BLaER1 (cell line): ENCODE data around the gene ADAMTSL3.

ENCODE experiments used
- H3K27ac ChIP-seq: shearing (Covaris generic); formaldehyde crosslinking; 2 replicates; pipeline ENCODE4 v1.8.1; 2022
- H3K27me3 ChIP-seq: shearing (Covaris generic); formaldehyde crosslinking; 2 replicates; pipeline ENCODE4 v1.8.1; 2022
- H3K36me3 ChIP-seq: shearing (Covaris generic); formaldehyde crosslinking; 2 replicates; pipeline ENCODE4 v1.8.1; 2022
- H3K4me1 ChIP-seq: shearing (Covaris generic); formaldehyde crosslinking; 2 replicates; pipeline ENCODE4 v1.8.1; 2022
- H3K4me2 ChIP-seq: shearing (Covaris generic); formaldehyde crosslinking; 2 replicates; pipeline ENCODE4 v1.8.1; 2022
- H3K4me3 ChIP-seq: shearing (Covaris generic); formaldehyde crosslinking; 2 replicates; pipeline ENCODE4 v1.8.1; 2022
- H3K9ac ChIP-seq: shearing (Covaris generic); formaldehyde crosslinking; 2 replicates; pipeline ENCODE4 v1.8.1; 2022
- H3K9me3 ChIP-seq: shearing (Covaris generic); formaldehyde crosslinking; 2 replicates; pipeline ENCODE4 v1.8.1; 2022
- H4K20me1 ChIP-seq: shearing (Covaris generic); formaldehyde crosslinking; 2 replicates; pipeline ENCODE4 v1.8.1; 2022
- Cebpa-rat ChIP-seq: shearing (Covaris generic); IDR thresholded peaks from 2 replicates; pipeline ENCODE4 v1.8.1; 2022

The ADAMTSL3 gene

DNA sequence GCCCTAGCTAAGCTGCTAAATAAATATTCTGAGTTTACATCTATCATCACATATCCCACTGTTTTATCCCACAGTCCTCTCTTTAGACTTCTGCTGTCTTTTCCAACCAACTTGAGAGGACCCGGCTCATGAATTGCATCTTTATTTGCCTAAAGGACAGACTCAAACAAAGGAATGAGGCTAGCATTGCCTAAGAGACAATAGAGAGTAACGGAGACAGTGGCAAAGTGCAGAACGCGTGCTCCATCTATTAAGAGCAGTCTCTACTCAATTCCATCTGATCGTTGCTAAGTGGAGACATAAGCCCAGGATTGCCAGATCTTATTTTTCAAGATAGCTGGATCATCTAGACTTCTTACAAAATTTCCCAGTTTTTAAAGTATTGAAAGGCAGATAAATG is 2.3 kb downstream of the ADAMTSL3 start:
- no peaks in the 10 kb centered on the region for H3K4me1 ChIP-seq
- no peak overlapping the region for H3K4me2 ChIP-seq
- no peak overlapping the region for H3K4me3 ChIP-seq
- H4K20me1 ChIP-seq = no peaks in the 10 kb centered on the region
- H3K9me3 ChIP-seq = peaks cover 28% of the 10 kb centered on the region
- no peak overlapping the region for H3K27ac ChIP-seq
- no peaks in the 10 kb centered on the region for H3K27me3 ChIP-seq
- no peak for TF ChIP-seq Cebpa-rat
- H3K36me3 ChIP-seq = no peaks in the 10 kb centered on the region
- no peak overlapping the region for H3K9ac ChIP-seq

DNA sequence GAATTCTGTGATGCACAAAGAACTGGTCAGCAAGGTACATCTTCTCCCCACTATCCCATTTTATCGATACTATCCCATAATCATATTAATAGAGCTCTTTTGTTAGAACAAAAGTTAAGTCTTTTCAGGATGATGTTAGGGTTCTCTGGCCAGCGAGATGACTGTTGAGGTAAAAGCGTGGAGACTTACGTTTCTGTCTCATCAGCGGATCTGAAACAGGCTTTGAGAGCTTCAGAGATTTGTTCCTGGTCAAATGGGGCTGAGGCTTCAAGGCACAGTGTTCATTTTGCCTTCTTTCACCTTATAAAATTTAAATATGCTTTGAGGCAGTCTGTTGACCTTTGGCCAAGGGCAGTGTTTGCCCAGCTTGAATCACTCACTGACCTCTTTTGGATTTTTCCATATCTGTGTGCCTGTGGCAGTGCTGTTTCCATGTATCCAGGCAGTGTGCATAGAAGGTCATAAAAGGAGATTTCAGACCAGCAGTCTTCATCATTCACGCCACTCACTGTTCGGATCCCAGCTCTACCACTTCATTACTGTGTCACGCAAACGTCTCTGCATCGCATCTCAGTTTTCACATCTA is 3.1 kb downstream of the ADAMTSL3 start:
- no peak overlapping the region for H3K4me2 ChIP-seq
- H3K36me3 ChIP-seq = no peaks in the 10 kb centered on the region
- no peaks in the 10 kb centered on the region for H3K27me3 ChIP-seq
- no peak overlapping the region for H3K9ac ChIP-seq
- H3K27ac ChIP-seq = no peak overlapping the region
- peaks cover 28% of the 10 kb centered on the region for H3K9me3 ChIP-seq
- no peak for TF ChIP-seq Cebpa-rat
- no peak overlapping the region for H3K4me3 ChIP-seq
- H3K4me1 ChIP-seq = no peaks in the 10 kb centered on the region
- H4K20me1 ChIP-seq = no peaks in the 10 kb centered on the region

DNA sequence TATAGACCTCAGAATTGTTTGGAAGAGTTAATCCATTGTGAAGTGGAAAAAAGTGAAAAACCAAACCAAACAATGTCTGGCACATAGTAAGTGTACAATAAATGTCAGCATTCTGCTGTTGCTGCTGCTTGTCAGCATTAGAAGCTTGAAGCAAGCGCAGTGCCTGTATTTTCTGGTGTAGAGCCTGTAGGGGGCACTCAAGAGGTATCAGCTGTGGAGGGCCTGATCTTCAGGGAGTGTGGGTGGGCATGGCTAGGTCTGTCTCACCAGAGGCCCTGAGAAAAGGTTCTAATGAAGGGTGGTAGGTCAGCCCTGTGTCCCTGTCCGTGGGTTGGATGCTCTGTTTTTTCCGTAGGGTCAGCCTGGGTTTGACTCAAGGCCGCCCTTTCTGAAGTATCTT is 3.6 kb downstream of the ADAMTSL3 start:
- H3K9ac ChIP-seq = no peak overlapping the region
- no peak overlapping the region for H3K4me3 ChIP-seq
- no peak overlapping the region for H3K27ac ChIP-seq
- H3K4me1 ChIP-seq = no peaks in the 10 kb centered on the region
- TF ChIP-seq Cebpa-rat = no peak
- no peaks in the 10 kb centered on the region for H3K27me3 ChIP-seq
- peaks cover 27% of the 10 kb centered on the region for H3K9me3 ChIP-seq
- H3K36me3 ChIP-seq = no peaks in the 10 kb centered on the region
- no peak overlapping the region for H3K4me2 ChIP-seq
- H4K20me1 ChIP-seq = no peaks in the 10 kb centered on the region

DNA sequence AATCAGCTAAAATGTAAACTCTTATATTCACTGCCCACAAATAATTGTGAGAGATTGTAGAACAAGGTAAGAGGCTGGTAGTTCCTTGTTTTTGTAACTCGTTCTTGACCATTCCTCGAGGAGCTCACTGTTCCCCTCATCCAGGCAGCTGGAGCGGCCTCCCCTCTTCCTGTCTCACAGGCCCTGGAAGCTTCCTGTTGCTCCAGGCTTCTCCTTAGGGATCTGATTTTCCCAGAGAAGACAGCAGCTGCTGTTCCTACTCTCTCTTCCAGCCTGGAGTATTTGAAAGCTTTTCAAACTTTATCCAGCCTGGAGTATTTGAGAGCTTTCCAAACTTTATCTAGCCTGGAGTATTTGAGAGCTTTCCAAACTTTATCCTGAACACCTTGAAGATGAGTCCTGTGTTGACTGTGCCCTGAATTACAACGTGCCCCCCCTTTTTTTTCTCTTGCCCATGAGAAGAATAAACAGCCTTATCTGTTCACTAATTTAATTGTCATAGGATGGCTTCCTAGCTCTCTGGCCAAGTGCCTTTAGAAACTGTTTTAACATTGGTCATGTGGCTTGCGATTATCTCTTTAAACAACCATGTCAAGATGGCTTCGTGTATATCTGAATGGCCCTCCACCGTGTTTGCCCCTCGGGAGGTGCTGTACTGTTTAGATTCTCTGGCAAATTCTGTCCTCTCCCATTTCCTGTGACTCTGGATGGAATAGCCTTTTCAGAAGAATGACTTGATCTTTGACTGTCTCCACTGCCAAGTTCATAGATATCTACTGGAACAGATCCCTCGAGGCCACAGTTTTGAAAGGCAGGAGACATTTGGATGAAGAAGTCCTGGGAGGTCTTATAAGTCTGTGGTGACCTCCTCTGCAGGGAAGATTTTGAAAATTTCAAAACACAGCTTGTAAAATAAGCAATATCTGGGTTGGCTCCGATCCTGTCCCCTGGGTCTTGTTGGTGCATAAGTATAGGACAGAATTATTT is 4.8 kb downstream of the ADAMTSL3 start:
- no peaks in the 10 kb centered on the region for H3K27me3 ChIP-seq
- no peak overlapping the region for H3K4me3 ChIP-seq
- H3K36me3 ChIP-seq = no peaks in the 10 kb centered on the region
- peaks cover 17% of the 10 kb centered on the region for H3K9me3 ChIP-seq
- H3K9ac ChIP-seq = no peak overlapping the region
- no peaks in the 10 kb centered on the region for H4K20me1 ChIP-seq
- H3K27ac ChIP-seq = no peak overlapping the region
- no peak overlapping the region for H3K4me2 ChIP-seq
- no peaks in the 10 kb centered on the region for H3K4me1 ChIP-seq
- no peak for TF ChIP-seq Cebpa-rat

DNA sequence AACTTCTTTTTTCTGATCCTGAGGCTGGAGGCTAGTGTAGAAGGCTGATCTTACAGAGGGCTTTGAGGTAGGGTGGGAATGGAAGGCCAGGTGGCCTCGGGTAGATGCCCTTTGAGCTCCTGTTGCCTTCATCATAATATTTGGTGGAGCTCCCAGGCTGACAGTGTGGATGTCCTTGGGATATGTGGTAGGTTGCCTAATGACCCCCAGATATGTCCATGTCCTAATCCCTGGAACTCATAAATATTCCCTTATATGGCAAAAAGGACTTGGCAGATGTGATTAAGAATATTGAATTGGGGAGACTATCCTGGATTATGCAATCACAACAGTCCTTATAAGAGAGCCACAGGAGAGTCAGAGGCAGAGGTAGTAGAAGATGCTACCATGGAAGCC is 5.5 kb downstream of the ADAMTSL3 start:
- peaks cover 11% of the 10 kb centered on the region for H3K9me3 ChIP-seq
- no peaks in the 10 kb centered on the region for H4K20me1 ChIP-seq
- no peak for TF ChIP-seq Cebpa-rat
- H3K36me3 ChIP-seq = no peaks in the 10 kb centered on the region
- no peak overlapping the region for H3K4me2 ChIP-seq
- no peak overlapping the region for H3K4me3 ChIP-seq
- H3K27me3 ChIP-seq = no peaks in the 10 kb centered on the region
- no peaks in the 10 kb centered on the region for H3K4me1 ChIP-seq
- no peak overlapping the region for H3K9ac ChIP-seq
- no peak overlapping the region for H3K27ac ChIP-seq

DNA sequence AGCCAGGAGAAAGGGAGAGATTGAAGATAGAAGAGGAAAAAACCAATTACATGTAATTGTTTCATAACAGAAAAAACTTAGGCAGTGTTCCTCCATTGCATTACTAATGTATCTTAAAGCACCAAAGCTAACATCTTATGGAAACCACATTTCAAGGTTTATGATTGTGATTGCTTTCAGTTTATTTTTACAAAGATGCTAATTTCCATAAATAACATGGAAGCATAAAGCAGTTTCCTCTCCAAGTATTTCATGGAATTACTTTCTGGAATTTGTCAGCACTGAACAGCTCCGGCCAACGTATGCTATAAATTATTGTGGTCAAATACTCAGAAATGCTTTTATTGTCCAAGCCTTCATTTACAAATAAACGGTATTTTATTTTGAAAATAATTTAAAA is 11.6 kb downstream of the ADAMTSL3 start:
- no peaks in the 10 kb centered on the region for H3K4me1 ChIP-seq
- H3K4me3 ChIP-seq = no peak overlapping the region
- no peak overlapping the region for H3K9ac ChIP-seq
- H3K4me2 ChIP-seq = no peak overlapping the region
- H4K20me1 ChIP-seq = no peaks in the 10 kb centered on the region
- no peak for TF ChIP-seq Cebpa-rat
- H3K27ac ChIP-seq = no peak overlapping the region
- H3K36me3 ChIP-seq = no peaks in the 10 kb centered on the region
- H3K9me3 ChIP-seq = no peaks in the 10 kb centered on the region
- no peaks in the 10 kb centered on the region for H3K27me3 ChIP-seq

DNA sequence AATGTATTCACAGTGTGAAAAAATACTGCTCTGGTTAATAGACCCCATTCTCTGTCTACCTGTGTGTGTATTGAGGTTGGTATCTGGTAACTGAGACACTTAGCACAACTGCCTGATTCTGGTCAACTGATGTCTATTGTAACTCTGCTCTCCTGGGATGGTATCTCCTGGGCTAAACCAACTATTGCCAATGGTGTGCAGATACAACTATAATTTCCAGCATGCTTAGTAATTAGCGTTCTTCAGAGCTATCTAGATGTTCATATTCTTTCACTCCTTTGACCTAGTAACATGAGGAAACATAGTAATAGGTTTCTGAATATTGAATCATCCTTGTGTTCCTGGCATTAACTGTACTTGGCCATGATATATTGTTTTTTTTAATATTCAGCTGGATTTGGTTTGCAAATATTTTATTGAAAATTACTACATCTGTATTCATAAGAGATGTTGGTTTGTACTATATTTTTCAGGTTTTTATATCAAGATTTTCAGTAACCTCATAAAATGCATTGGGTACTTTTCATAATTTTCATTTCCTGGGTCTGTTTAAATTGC is 16.8 kb downstream of the ADAMTSL3 start:
- Histone ChIP-seq H3K9ac (no peak overlapping the region), H3K27ac (no peak overlapping the region), H3K36me3 (no peaks in the 10 kb centered on the region), H3K4me1 (no peaks in the 10 kb centered on the region), H4K20me1 (no peaks in the 10 kb centered on the region), H3K4me3 (no peak overlapping the region), H3K9me3 (no peaks in the 10 kb centered on the region), H3K4me2 (no peak overlapping the region), H3K27me3 (no peaks in the 10 kb centered on the region)
- TF ChIP-seq Cebpa-rat = no peak

DNA sequence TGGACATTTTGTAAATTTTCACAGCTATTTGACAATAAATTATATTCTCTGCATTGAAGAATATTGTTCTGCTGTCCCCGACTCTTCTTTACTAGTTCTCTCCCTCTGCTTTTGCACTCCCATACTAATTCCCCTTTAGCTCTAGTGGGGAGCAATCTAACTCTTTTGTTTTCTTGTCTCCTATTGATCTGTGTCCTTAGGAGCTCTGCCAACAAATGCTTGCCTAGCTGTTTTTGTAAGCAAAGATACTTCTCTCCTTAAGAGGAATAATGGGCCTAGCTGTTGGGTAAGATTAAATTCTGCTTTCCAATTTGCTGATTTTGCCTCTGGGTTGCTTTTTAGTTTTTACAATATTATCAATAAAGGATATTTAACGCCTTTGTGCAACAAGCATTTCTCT is 17.7 kb downstream of the ADAMTSL3 start:
- H3K9me3 ChIP-seq = no peaks in the 10 kb centered on the region
- H3K36me3 ChIP-seq = no peaks in the 10 kb centered on the region
- TF ChIP-seq Cebpa-rat = no peak
- no peak overlapping the region for H3K27ac ChIP-seq
- H4K20me1 ChIP-seq = no peaks in the 10 kb centered on the region
- no peaks in the 10 kb centered on the region for H3K4me1 ChIP-seq
- no peak overlapping the region for H3K9ac ChIP-seq
- no peaks in the 10 kb centered on the region for H3K27me3 ChIP-seq
- H3K4me3 ChIP-seq = no peak overlapping the region
- H3K4me2 ChIP-seq = no peak overlapping the region

DNA sequence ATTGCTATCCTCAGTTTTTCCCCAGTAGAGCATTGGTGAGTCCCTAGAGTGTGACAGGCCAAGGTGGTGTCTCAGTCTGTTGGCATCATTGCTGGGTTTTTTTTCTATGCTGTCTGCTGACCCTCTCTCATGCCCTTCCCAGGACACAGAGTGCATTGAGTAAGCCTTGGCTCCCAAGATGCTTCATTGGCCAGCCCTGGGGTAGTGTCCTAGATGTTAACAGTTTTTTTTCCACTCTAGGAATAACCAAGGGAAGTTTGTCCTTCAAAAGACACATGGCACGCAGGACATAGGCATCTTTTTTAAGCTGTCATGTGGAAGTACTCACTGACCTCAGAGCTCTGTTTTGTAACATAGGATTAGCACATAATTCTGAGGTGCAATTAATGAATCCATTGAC is 19.5 kb downstream of the ADAMTSL3 start:
- Histone ChIP-seq H3K27me3 (no peaks in the 10 kb centered on the region), H3K4me2 (no peak overlapping the region), H3K27ac (no peak overlapping the region), H3K9me3 (no peaks in the 10 kb centered on the region), H3K9ac (no peak overlapping the region), H3K36me3 (no peaks in the 10 kb centered on the region), H3K4me1 (no peaks in the 10 kb centered on the region), H4K20me1 (no peaks in the 10 kb centered on the region), H3K4me3 (no peak overlapping the region)
- TF ChIP-seq Cebpa-rat = no peak

DNA sequence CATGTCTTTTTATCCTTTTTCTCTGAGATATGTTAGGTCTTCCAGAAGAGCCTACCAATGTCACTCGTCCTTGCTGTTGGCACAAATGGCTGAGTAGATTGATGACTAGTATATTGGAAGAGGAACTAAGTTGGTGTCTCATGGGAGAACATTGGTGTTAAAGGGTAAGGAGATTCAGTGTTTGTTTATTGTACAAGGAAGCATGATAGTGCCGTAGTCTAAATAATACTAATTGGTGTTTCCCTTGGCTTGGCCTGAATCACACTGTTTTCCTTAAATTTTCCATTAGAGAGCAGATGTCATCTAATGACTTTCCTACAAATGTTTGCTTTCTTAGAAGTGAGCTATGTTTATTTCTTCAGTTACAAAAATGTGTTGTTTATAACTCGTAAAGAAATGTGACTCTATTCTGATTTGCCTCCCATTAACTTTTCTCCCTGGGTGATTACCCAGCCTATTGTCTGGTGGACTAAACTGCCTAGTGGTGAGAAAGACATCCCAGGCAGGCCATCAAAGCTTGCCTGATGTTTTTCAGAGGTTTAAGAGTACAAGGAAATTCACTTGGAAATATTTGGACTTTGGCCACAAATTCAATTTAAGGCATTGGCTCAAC is 28.7 kb downstream of the ADAMTSL3 start:
- Histone ChIP-seq H3K4me1 (no peaks in the 10 kb centered on the region), H3K27ac (no peak overlapping the region), H4K20me1 (no peaks in the 10 kb centered on the region), H3K4me3 (no peak overlapping the region), H3K27me3 (no peaks in the 10 kb centered on the region), H3K36me3 (no peaks in the 10 kb centered on the region), H3K9ac (no peak overlapping the region), H3K4me2 (no peak overlapping the region), H3K9me3 (peaks cover 6% of the 10 kb centered on the region; the same call in 1 of the 2 replicates)
- TF ChIP-seq Cebpa-rat = no peak
